A549 treated with RU486 at 1 μM for 4 hours (cell line): ENCODE measurements around the gene STON2. TPM values are rescaled to one million over a fixed set of nuclear protein-coding genes. Genes with fewer than 3 reads are reported as not detected.

Source experiments
- total RNA-seq: library from RNA; stranded (reverse); fragments of 200-300 nt; extraction: Qiagen RNA extraction; gene quantifications from 5 replicates; pipeline ENCODE4 v1.2.3, GENCODE V29; 2022; ENCODE audit warnings: low read depth

The STON2 gene, protein sequence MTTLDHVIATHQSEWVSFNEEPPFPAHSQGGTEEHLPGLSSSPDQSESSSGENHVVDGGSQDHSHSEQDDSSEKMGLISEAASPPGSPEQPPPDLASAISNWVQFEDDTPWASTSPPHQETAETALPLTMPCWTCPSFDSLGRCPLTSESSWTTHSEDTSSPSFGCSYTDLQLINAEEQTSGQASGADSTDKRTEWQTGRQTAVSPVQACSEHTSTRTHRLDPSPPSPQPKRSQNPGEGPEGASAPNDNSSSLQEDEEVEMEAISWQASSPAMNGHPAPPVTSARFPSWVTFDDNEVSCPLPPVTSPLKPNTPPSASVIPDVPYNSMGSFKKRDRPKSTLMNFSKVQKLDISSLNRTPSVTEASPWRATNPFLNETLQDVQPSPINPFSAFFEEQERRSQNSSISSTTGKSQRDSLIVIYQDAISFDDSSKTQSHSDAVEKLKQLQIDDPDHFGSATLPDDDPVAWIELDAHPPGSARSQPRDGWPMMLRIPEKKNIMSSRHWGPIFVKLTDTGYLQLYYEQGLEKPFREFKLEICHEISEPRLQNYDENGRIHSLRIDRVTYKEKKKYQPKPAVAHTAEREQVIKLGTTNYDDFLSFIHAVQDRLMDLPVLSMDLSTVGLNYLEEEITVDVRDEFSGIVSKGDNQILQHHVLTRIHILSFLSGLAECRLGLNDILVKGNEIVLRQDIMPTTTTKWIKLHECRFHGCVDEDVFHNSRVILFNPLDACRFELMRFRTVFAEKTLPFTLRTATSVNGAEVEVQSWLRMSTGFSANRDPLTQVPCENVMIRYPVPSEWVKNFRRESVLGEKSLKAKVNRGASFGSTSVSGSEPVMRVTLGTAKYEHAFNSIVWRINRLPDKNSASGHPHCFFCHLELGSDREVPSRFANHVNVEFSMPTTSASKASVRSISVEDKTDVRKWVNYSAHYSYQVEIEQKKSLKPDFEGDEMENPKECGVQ
- 0.79 to 1.1 TPM (median 0.90 TPM) in 5 replicates for total RNA-seq

DNA sequence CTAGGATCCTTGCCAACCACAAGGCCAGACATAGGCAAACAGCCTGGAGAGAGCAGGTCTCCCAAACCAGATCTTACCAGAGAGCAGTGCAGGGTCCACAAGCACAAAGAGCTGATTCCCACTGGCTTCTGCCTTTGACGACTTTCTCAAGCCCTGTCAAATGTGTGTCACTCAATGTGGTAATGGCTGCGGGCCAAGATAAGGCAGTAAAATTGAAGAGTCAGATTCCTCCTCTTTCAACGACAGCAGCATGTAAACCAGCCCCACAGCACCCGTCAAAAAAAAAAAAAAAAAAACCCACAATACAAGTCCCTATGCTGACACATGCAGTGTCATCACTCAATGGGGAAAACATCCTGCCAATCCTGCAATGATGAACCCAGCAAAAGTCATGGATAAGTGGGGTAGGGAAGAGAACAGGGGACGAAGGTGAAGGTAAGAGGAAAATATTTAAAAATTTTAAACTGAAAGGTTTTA is at the start of gene STON2:
TSS of gene STON2 (minus strand) at position 123 of the 477 bp plus-strand sequence. CDS start 1,942 bp downstream, outside the sequence.

DNA sequence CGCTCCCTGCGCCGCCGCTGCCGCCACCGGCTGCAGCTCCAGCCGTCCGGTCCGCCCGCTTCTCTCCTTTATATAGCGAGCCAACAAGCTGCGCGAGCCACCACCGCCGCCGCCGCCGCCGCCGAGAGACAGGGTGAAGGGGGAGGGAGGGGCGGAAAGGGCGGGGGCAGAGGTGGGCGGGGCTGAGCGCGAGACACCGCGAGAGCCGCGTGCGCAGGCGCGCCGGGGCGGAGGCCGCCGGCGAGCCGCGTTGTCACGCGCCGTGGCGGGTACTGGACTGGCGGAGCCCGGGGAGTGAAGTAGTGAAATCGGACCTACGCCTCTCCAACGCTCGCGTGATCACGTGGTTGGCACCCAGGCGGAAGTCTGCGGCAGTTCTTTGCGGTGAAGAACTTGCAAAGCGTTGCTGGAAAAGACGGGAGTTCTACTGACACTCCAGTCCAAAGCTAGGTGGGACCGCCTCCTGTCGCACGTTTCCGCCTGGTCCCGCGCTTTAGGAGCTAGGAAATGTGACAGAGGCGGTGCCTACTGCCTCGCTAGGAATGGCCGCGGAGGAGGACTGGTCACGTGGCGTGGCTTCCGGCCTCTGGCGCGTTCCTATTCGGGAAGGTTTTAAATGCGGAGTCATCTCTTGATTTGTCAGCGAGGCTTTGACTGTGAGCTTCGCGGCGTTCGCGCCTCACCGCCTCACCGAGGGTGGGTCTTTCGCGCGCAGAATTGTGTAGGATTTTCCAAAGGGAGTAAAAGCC is 179.1 kb downstream of the STON2 start, which contains the start of gene GTF2A1:
TSS of gene GTF2A1 (minus strand) at position 130 of the 749 bp plus-strand sequence. CDS start 441 bp downstream, outside the sequence.

Other genes starting within 250 kb of the STON2 start
- gene GTF2A1, start 179.4 kb downstream of the STON2 start, total RNA-seq, result 12.6 to 15.5 TPM (median 13.1 TPM) in 5 replicates
- 16.5 to 25.4 TPM (median 23.7 TPM) in 5 replicates for gene SEL1L, start 133.5 kb upstream of the STON2 start, total RNA-seq